ENCODE measurements around the gene LCNL1. TPM values are rescaled to one million over a fixed set of nuclear protein-coding genes. Genes with fewer than 3 reads are reported as not detected.

The LCNL1 gene
- polyA plus RNA-seq, 1 donor, result 0.09 TPM

- peaks cover 10% of the 10 kb centered on the region for H3K4me1 ChIP-seq (ENCODE audit: control insufficient read depth, insufficient read depth, low read length)
- H3K27ac ChIP-seq (ENCODE audit: low read length), result no peak overlapping the region
- DNase-seq, result no peak
- H3K4me3 ChIP-seq (ENCODE audit: low read length), result no peak overlapping the region
- no peaks in the 10 kb centered on the region for H3K36me3 ChIP-seq (ENCODE audit: control insufficient read depth, insufficient read depth, low read length)
- H3K27me3 ChIP-seq (ENCODE audit: control insufficient read depth, insufficient read depth, low read length), result peaks cover 45% of the 10 kb centered on the region
- peaks cover 13% of the 10 kb centered on the region for H3K9me3 ChIP-seq (ENCODE audit: control insufficient read depth, low read depth, low read length)
- no CpG with 5 or more reads among the region's 29 CpGs for WGBS (ENCODE audit: insufficient coverage, low lambda C conversion rate)
Measured at GRCh38 chr9:136984464-136985026, 1.8 kb downstream of the LCNL1 start.

- Histone ChIP-seq H3K36me3 (ENCODE audit: control insufficient read depth, insufficient read depth, low read length) (no peaks in the 10 kb centered on the region), H3K4me3 (ENCODE audit: low read length) (no peak overlapping the region), H3K27me3 (ENCODE audit: control insufficient read depth, insufficient read depth, low read length) (peaks cover 45% of the 10 kb centered on the region), H3K27ac (ENCODE audit: low read length) (no peak overlapping the region), H3K4me1 (ENCODE audit: control insufficient read depth, insufficient read depth, low read length) (peaks cover 10% of the 10 kb centered on the region), H3K9me3 (ENCODE audit: control insufficient read depth, low read depth, low read length) (peaks cover 13% of the 10 kb centered on the region)
- DNase-seq, result no peak
- WGBS (ENCODE audit: insufficient coverage, low lambda C conversion rate), result no CpG with 5 or more reads among the region's 48 CpGs
Measured at GRCh38 chr9:136985027-136985602, 2.3 kb downstream of the LCNL1 start.

- H3K27ac ChIP-seq (ENCODE audit: low read length), result no peak overlapping the region
- peaks cover 10% of the 10 kb centered on the region for H3K4me1 ChIP-seq (ENCODE audit: control insufficient read depth, insufficient read depth, low read length)
- WGBS (ENCODE audit: insufficient coverage, low lambda C conversion rate), result 20% methylated on average over 1 of the region's 33 CpGs
- peaks cover 45% of the 10 kb centered on the region for H3K27me3 ChIP-seq (ENCODE audit: control insufficient read depth, insufficient read depth, low read length)
- H3K36me3 ChIP-seq (ENCODE audit: control insufficient read depth, insufficient read depth, low read length), result no peaks in the 10 kb centered on the region
- DNase-seq, result no peak
- H3K4me3 ChIP-seq (ENCODE audit: low read length), result no peak overlapping the region
- peaks cover 13% of the 10 kb centered on the region for H3K9me3 ChIP-seq (ENCODE audit: control insufficient read depth, low read depth, low read length)
Measured at GRCh38 chr9:136985853-136986252, 3.1 kb downstream of the LCNL1 start.

GRCh38 chr9:136988872-136989271 lies 6.1 kb downstream of the LCNL1 start:
- H3K27ac ChIP-seq (ENCODE audit: low read length), result no peak overlapping the region
- H3K36me3 ChIP-seq (ENCODE audit: control insufficient read depth, insufficient read depth, low read length), result peaks cover 4% of the 10 kb centered on the region
- H3K4me3 ChIP-seq (ENCODE audit: low read length), result no peak overlapping the region
- DNase-seq, result no peak
- peaks cover 43% of the 10 kb centered on the region for H3K27me3 ChIP-seq (ENCODE audit: control insufficient read depth, insufficient read depth, low read length)
- H3K4me1 ChIP-seq (ENCODE audit: control insufficient read depth, insufficient read depth, low read length), result peaks cover 24% of the 10 kb centered on the region
- no CpG with 5 or more reads among the region's 4 CpGs for WGBS (ENCODE audit: insufficient coverage, low lambda C conversion rate)
- peaks cover 17% of the 10 kb centered on the region for H3K9me3 ChIP-seq (ENCODE audit: control insufficient read depth, low read depth, low read length)

GRCh38 chr9:136990242-136990911 lies 7.6 kb downstream of the LCNL1 start:
- no CpG with 5 or more reads among the region's 10 CpGs for WGBS (ENCODE audit: insufficient coverage, low lambda C conversion rate)
- DNase-seq, result no peak
- H3K36me3 ChIP-seq (ENCODE audit: control insufficient read depth, insufficient read depth, low read length), result peaks cover 6% of the 10 kb centered on the region
- H3K9me3 ChIP-seq (ENCODE audit: control insufficient read depth, low read depth, low read length), result peaks cover 14% of the 10 kb centered on the region
- peaks cover 23% of the 10 kb centered on the region for H3K4me1 ChIP-seq (ENCODE audit: control insufficient read depth, insufficient read depth, low read length)
- H3K27ac ChIP-seq (ENCODE audit: low read length), result no peak overlapping the region
- peaks cover 41% of the 10 kb centered on the region for H3K27me3 ChIP-seq (ENCODE audit: control insufficient read depth, insufficient read depth, low read length)
- no peak overlapping the region for H3K4me3 ChIP-seq (ENCODE audit: low read length)

- DNase-seq, result peak; percentile 88
- peak within 1 kb of the TSS; percentile 69 for H3K4me3 ChIP-seq (ENCODE audit: low read length)
- H3K27me3 ChIP-seq (ENCODE audit: control insufficient read depth, insufficient read depth, low read length), result peaks cover 43% of the 10 kb centered on the region
- peak within 1 kb of the TSS; percentile 42 for H3K27ac ChIP-seq (ENCODE audit: low read length)
- peaks cover 32% of the 10 kb centered on the region for H3K4me1 ChIP-seq (ENCODE audit: control insufficient read depth, insufficient read depth, low read length)
- peaks cover 6% of the 10 kb centered on the region for H3K36me3 ChIP-seq (ENCODE audit: control insufficient read depth, insufficient read depth, low read length)
- peaks cover 13% of the 10 kb centered on the region for H3K9me3 ChIP-seq (ENCODE audit: control insufficient read depth, low read depth, low read length)
- no CpG with 5 or more reads among the region's 92 CpGs for whole genome bisulfite sequencing (ENCODE audit: insufficient coverage, low lambda C conversion rate)
Measured at GRCh38 chr9:136991993-136992818, 9.4 kb downstream of the LCNL1 start, which contains the start of gene PAXX. Gene PAXX (plus strand): TSS chr9:136992422. CDS start chr9:136992444, 22 bp downstream.

- peaks cover 36% of the 10 kb centered on the region for H3K4me1 ChIP-seq (ENCODE audit: control insufficient read depth, insufficient read depth, low read length)
- H3K36me3 ChIP-seq (ENCODE audit: control insufficient read depth, insufficient read depth, low read length), result peaks cover 6% of the 10 kb centered on the region
- DNase-seq, result no peak
- WGBS (ENCODE audit: insufficient coverage, low lambda C conversion rate), result no CpG with 5 or more reads among the region's 18 CpGs
- H3K27me3 ChIP-seq (ENCODE audit: control insufficient read depth, insufficient read depth, low read length), result peaks cover 43% of the 10 kb centered on the region
- peak overlapping the region; percentile 69 for H3K4me3 ChIP-seq (ENCODE audit: low read length)
- H3K9me3 ChIP-seq (ENCODE audit: control insufficient read depth, low read depth, low read length), result peaks cover 13% of the 10 kb centered on the region
- H3K27ac ChIP-seq (ENCODE audit: low read length), result no peak overlapping the region
Measured at GRCh38 chr9:136992819-136993369, 10.1 kb downstream of the LCNL1 start.

GRCh38 chr9:136994180-136994887 lies 11.5 kb downstream of the LCNL1 start:
- Histone ChIP-seq H3K9me3 (ENCODE audit: control insufficient read depth, low read depth, low read length) (peaks cover 13% of the 10 kb centered on the region), H3K4me3 (ENCODE audit: low read length) (no peak overlapping the region), H3K27ac (ENCODE audit: low read length) (no peak overlapping the region), H3K4me1 (ENCODE audit: control insufficient read depth, insufficient read depth, low read length) (peaks cover 36% of the 10 kb centered on the region), H3K36me3 (ENCODE audit: control insufficient read depth, insufficient read depth, low read length) (peaks cover 6% of the 10 kb centered on the region), H3K27me3 (ENCODE audit: control insufficient read depth, insufficient read depth, low read length) (peaks cover 44% of the 10 kb centered on the region)
- no peak for DNase-seq
- no CpG with 5 or more reads among the region's 54 CpGs for WGBS (ENCODE audit: insufficient coverage, low lambda C conversion rate)

- no CpG with 5 or more reads among the region's 40 CpGs for WGBS (ENCODE audit: insufficient coverage, low lambda C conversion rate)
- Histone ChIP-seq H3K4me3 (ENCODE audit: low read length) (no peak overlapping the region), H3K36me3 (ENCODE audit: control insufficient read depth, insufficient read depth, low read length) (peaks cover 6% of the 10 kb centered on the region), H3K4me1 (ENCODE audit: control insufficient read depth, insufficient read depth, low read length) (peaks cover 36% of the 10 kb centered on the region), H3K27me3 (ENCODE audit: control insufficient read depth, insufficient read depth, low read length) (peaks cover 44% of the 10 kb centered on the region), H3K27ac (ENCODE audit: low read length) (no peak overlapping the region), H3K9me3 (ENCODE audit: control insufficient read depth, low read depth, low read length) (peaks cover 13% of the 10 kb centered on the region)
- DNase-seq, result peak in 1 of 2 donors; percentile 46
Measured at GRCh38 chr9:136994888-136995230, 12.1 kb downstream of the LCNL1 start.
